Motor neuron (in vitro differentiated cells): Measurements from ENCODE around the gene ITGB8. TPM values are rescaled to one million over a fixed set of nuclear protein-coding genes. Genes with fewer than 3 reads are reported as not detected.
"Not testable (repeated sequence)": the region's sequence is repeated elsewhere in the genome, so short reads cannot be mapped to it uniquely, and the experiment has no call there.

ENCODE experiments used
- ATAC-seq, 8 experiments: fragments of 200-7000 bp; cut with Tn5 transposase; replicated peaks in 6 of 8; 2 replicates each; pipeline ENCODE4 v1.8.0; 2021; ENCODE audit warnings: mild to moderate bottlenecking in 8 of 8, moderate library complexity in 8 of 8
- H3K27ac ChIP-seq, 2 donors: fragments of 250-450 bp; sonication (Bioruptor Pico); 2 replicates each; pipeline ENCODE4 v1.9.0; 2021; ENCODE audit warnings: antibody characterized with exemption in 2 of 2, mild to moderate bottlenecking in 2 of 2, moderate library complexity in 1 of 2
- H3K4me1 ChIP-seq, 2 donors: fragments of 250-450 bp; sonication (Bioruptor Pico); replicated peaks in 1 of 2; 2 replicates each; pipeline ENCODE4 v1.6.1; 2021; ENCODE audit warnings: antibody characterized with exemption in 2 of 2, mild to moderate bottlenecking in 2 of 2, moderate library complexity in 1 of 2
- H3K4me3 ChIP-seq, 5 donors: fragments of 250-450 bp; sonication (Bioruptor Pico); 2 replicates each; pipeline ENCODE4 v1.9.0; 2021; ENCODE audit warnings: antibody characterized with exemption in 5 of 5, mild to moderate bottlenecking in 5 of 5, moderate library complexity in 4 of 5
- WGBS, 10 experiments: fragments of 450-650 bp; shearing (Covaris generic); methylation state at CpG; one replicate each; pipeline ENCODE4 v1.0.0; 2022; 5-methylcytosine and 5-hydroxymethylcytosine counted together
- in situ Hi-C, 9 experiments: fragments of 400-800 bp; cut with MboI; loops; one replicate each; pipeline ENCODE4 v1.15.0; 2021; ENCODE audit warnings: low sequenced_read_pairs in 9 of 9, low pct_unique_long_range_greater_than_20kb in 2 of 9; ENCODE audit not compliant: unreplicated experiment in 9 of 9
- total RNA-seq, 8 experiments: library from RNA; unstranded; fragments of 300-600 nt; gene quantifications; 2 replicates each; pipeline versions ENCODE4 v1.2.3 to v1.2.4, GENCODE V29; 2022

The ITGB8 gene
- total RNA-seq, 8 experiments from 2014 or later, result 4.8 to 133 (median 15.5) TPM

- ATAC-seq, result peak in 3 of 8 experiments; percentile 84 to 95 (median 91)
- Histone ChIP-seq H3K4me1 (no peaks in the 10 kb centered on the region), H3K4me3 (no peak overlapping the region), H3K27ac (no peak overlapping the region)
- 0 to 100% (median 83%) methylated on average over 1 to 4 of the region's 4 CpGs for WGBS, 10 experiments
- in situ Hi-C loops, result no loop called here
These were observed 34.8 kb downstream of the ITGB8 start for GRCh38 chr7:20365486-20365885.

- Histone ChIP-seq H3K27ac (no peak overlapping the region), H3K4me3 (no peak overlapping the region), H3K4me1 (no peaks in the 10 kb centered on the region)
- in situ Hi-C loops, result no loop called here
- no peak for ATAC-seq
- WGBS, 10 experiments, result 40 to 100% (median 89%) methylated on average over 1 of the region's 1 CpG; no CpG with 5 or more reads in 3 of the 10 experiments
These were observed 43.7 kb downstream of the ITGB8 start for GRCh38 chr7:20374399-20374798.

GRCh38 chr7:20376796-20377195 is 46.1 kb downstream of the ITGB8 start:
- H3K4me3 ChIP-seq, result no peak overlapping the region
- H3K27ac ChIP-seq, result no peak overlapping the region
- 72 to 100% (median 93%) methylated on average over 1 to 6 of the region's 6 CpGs; no CpG with 5 or more reads in 1 of the 10 experiments for WGBS, 10 experiments
- no peak for ATAC-seq
- H3K4me1 ChIP-seq, result no peaks in the 10 kb centered on the region
- in situ Hi-C loops, result no loop called here

GRCh38 chr7:20381406-20382034 is 50.8 kb downstream of the ITGB8 start:
- ATAC-seq, result no peak
- WGBS, 10 experiments, result 79 to 100% (median 90%) methylated on average over 4 to 14 of the region's 17 CpGs
- Histone ChIP-seq H3K4me3 (no peak overlapping the region), H3K4me1 (no peaks in the 10 kb centered on the region), H3K27ac (no peak overlapping the region)
- in situ Hi-C loops, result no loop called here

GRCh38 chr7:20383351-20383750 is 52.7 kb downstream of the ITGB8 start:
- in situ Hi-C loops, result no loop called here
- peak in 1 of 8 experiments; percentile 23 for ATAC-seq
- Histone ChIP-seq H3K27ac (no peak overlapping the region), H3K4me3 (no peak overlapping the region), H3K4me1 (no peaks in the 10 kb centered on the region)

- in situ Hi-C loops, result no loop called here
- WGBS, 10 experiments, result 0 to 100% (median 72%) methylated on average over 1 of the region's 1 CpG; no CpG with 5 or more reads in 6 of the 10 experiments
- peak in 1 of 8 experiments; percentile 39 for ATAC-seq
- Histone ChIP-seq H3K27ac (no peak overlapping the region), H3K4me3 (no peak overlapping the region), H3K4me1 (no peaks in the 10 kb centered on the region)
These were observed 54.4 kb downstream of the ITGB8 start for GRCh38 chr7:20385126-20385525.

- in situ Hi-C loops, result no loop called here
- no peaks in the 10 kb centered on the region for H3K4me1 ChIP-seq
- H3K4me3 ChIP-seq, result no peak overlapping the region
- 60 to 100% (median 100%) methylated on average over 1 of the region's 1 CpG; no CpG with 5 or more reads in 2 of the 10 experiments for WGBS, 10 experiments
- H3K27ac ChIP-seq, result no peak overlapping the region
- ATAC-seq, result no peak
These were observed 57.4 kb downstream of the ITGB8 start for GRCh38 chr7:20388084-20388483.

- H3K27ac ChIP-seq, in situ Hi-C loops, ATAC-seq, H3K4me1 ChIP-seq, H3K4me3 ChIP-seq: not testable (repeated sequence)
- 67 to 100% (median 89%) methylated on average over 1 to 2 of the region's 2 CpGs; no CpG with 5 or more reads in 2 of the 10 experiments for WGBS, 10 experiments
These were observed 58.5 kb downstream of the ITGB8 start for GRCh38 chr7:20389192-20389591.

GRCh38 chr7:20393021-20393610 is 62.4 kb downstream of the ITGB8 start:
- Histone ChIP-seq H3K4me3 (no peak overlapping the region), H3K27ac (no peak overlapping the region), H3K4me1 (no peaks in the 10 kb centered on the region)
- in situ Hi-C loops, result no loop called here
- 17 to 100% (median 67%) methylated on average over 1 to 2 of the region's 2 CpGs; no CpG with 5 or more reads in 3 of the 10 experiments for WGBS, 10 experiments
- no peak for ATAC-seq

- Histone ChIP-seq H3K4me3 (no peak overlapping the region), H3K4me1 (peaks cover 0 to 3% of the 10 kb centered on the region in 2 donors), H3K27ac (no peak overlapping the region)
- in situ Hi-C loops, result no loop called here
- 80 to 100% (median 100%) methylated on average over 1 to 2 of the region's 2 CpGs; no CpG with 5 or more reads in 1 of the 10 experiments for WGBS, 10 experiments
- ATAC-seq, result no peak
These were observed 62.9 kb downstream of the ITGB8 start for GRCh38 chr7:20393616-20394015.

- WGBS, 10 experiments, result 14 to 100% (median 85%) methylated on average over 1 to 3 of the region's 3 CpGs; no CpG with 5 or more reads in 1 of the 10 experiments
- no peak overlapping the region for H3K27ac ChIP-seq
- in situ Hi-C loops, result no loop called here
These were observed 63.6 kb downstream of the ITGB8 start for GRCh38 chr7:20394284-20394683.

GRCh38 chr7:20395104-20395503 is 64.4 kb downstream of the ITGB8 start:
- H3K4me1 ChIP-seq, result peaks cover 0 to 4% of the 10 kb centered on the region in 2 donors
- in situ Hi-C loops, result no loop called here
- 52 to 100% (median 96%) methylated on average over 1 to 4 of the region's 4 CpGs; no CpG with 5 or more reads in 1 of the 10 experiments for WGBS, 10 experiments
- no peak for ATAC-seq
- H3K4me3 ChIP-seq, result no peak overlapping the region
- no peak overlapping the region for H3K27ac ChIP-seq

More at GRCh38 chr7:20394284-20394683, 63.6 kb downstream of the ITGB8 start:
- H3K4me3 ChIP-seq, result no peak overlapping the region
- peaks cover 0 to 4% of the 10 kb centered on the region in 2 donors for H3K4me1 ChIP-seq
- peak in 3 of 8 experiments; percentile 54 to 70 (median 56) for ATAC-seq

GRCh38 chr7:20395511-20395910 is 64.8 kb downstream of the ITGB8 start:
- no peak for ATAC-seq
- 86 to 100% (median 100%) methylated on average over 1 to 2 of the region's 2 CpGs; no CpG with 5 or more reads in 2 of the 10 experiments for WGBS, 10 experiments
- in situ Hi-C loops, result no loop called here
- no peak overlapping the region for H3K4me3 ChIP-seq
- H3K4me1 ChIP-seq, result peaks cover 0 to 4% of the 10 kb centered on the region in 2 donors
- no peak overlapping the region for H3K27ac ChIP-seq
